ENCODE data around the gene CADPS. TPM values are rescaled to one million over a fixed set of nuclear protein-coding genes. Genes with fewer than 3 reads are reported as not detected.

The CADPS gene
- total and polyA plus RNA-seq, 2 experiments from 2014 or later, result 49.2 to 63.8 TPM

GRCh38 chr3:62757045-62757444, 118.2 kb downstream of the CADPS start:
- TF ChIP-seq CTCF (IDR thresholded peaks at IDR 0.05; ENCODE audit: low read depth, low read length), result no peak
- no peaks in the 10 kb centered on the region for H3K4me1 ChIP-seq (ENCODE audit: low read depth)
- no peak overlapping the region for H3K27ac ChIP-seq
- H3K4me3 ChIP-seq, result no peak overlapping the region
- no peak for DNase-seq (ENCODE audit: low read depth in 1 of 2, low spot score in 1 of 2)
- peaks cover 4% of the 10 kb centered on the region for H3K36me3 ChIP-seq
- no peaks in the 10 kb centered on the region for H3K27me3 ChIP-seq
- no peaks in the 10 kb centered on the region for H3K9me3 ChIP-seq (ENCODE audit: low read depth)

DNA sequence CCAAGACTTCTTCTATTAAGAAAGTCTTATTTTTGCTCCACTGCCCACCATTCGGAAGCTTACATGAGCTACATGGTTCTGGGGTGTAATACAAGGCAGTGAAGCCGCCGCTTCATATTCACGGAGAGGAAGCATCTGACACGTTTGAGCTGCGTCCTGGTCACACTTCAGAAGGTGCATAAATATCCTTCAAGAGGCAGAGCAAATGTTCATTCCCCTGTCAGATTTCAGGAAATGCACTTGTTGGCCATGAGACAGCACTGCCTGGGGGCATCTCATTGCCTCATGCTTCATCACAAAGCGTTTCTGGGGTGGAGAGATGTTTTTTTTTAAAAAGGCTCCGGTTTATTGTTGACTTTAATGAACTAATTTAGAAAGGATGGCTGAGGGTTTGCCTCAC, 119.9 kb downstream of the CADPS start:
- H3K4me1 ChIP-seq (ENCODE audit: low read depth), result no peaks in the 10 kb centered on the region
- DNase-seq (ENCODE audit: low read depth in 1 of 2, low spot score in 1 of 2), result no peak

DNA sequence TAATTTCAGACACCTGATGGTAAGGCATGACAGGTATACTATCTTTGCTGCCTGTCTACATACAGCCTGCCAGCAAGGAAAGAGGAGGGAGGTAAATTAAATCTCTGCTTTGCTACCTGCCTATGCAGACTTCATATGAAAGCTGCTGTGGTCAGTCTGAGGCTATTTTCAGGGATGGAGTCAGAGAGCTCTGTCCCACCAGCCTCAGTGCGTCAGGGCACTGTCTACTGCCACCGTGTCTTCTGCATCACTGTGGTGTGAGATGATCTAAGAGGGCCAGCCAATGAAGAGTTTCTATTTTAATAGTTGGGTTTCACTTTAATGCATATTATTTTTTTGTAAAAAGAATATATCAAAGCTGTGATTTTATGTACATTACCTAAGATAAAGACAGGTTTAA, 125.6 kb downstream of the CADPS start:
- no peak for DNase-seq (ENCODE audit: low read depth in 1 of 2, low spot score in 1 of 2)
- no peaks in the 10 kb centered on the region for H3K9me3 ChIP-seq (ENCODE audit: low read depth)
- H3K27ac ChIP-seq, result no peak overlapping the region
- TF ChIP-seq CTCF (IDR thresholded peaks at IDR 0.05; ENCODE audit: low read depth, low read length), result no peak
- no peaks in the 10 kb centered on the region for H3K4me1 ChIP-seq (ENCODE audit: low read depth)
- H3K36me3 ChIP-seq, result peaks cover 4% of the 10 kb centered on the region
- no peak overlapping the region for H3K4me3 ChIP-seq
- no peaks in the 10 kb centered on the region for H3K27me3 ChIP-seq

More for the DNA sequence above, 119.9 kb downstream of the CADPS start:
- H3K4me3 ChIP-seq, result no peak overlapping the region
- H3K27me3 ChIP-seq, result no peaks in the 10 kb centered on the region
- H3K27ac ChIP-seq, result no peak overlapping the region
- no peak for TF ChIP-seq CTCF (IDR thresholded peaks at IDR 0.05; ENCODE audit: low read depth, low read length)
- peaks cover 4% of the 10 kb centered on the region for H3K36me3 ChIP-seq
- no peaks in the 10 kb centered on the region for H3K9me3 ChIP-seq (ENCODE audit: low read depth)

- no peaks in the 10 kb centered on the region for H3K27me3 ChIP-seq
- DNase-seq (ENCODE audit: low read depth in 1 of 2, low spot score in 1 of 2), result no peak
- no peak overlapping the region for H3K27ac ChIP-seq
- H3K4me1 ChIP-seq (ENCODE audit: low read depth), result no peaks in the 10 kb centered on the region
- no peak for TF ChIP-seq CTCF (IDR thresholded peaks at IDR 0.05; ENCODE audit: low read depth, low read length)
- H3K9me3 ChIP-seq (ENCODE audit: low read depth), result no peaks in the 10 kb centered on the region
- H3K36me3 ChIP-seq, result peaks cover 4% of the 10 kb centered on the region
- H3K4me3 ChIP-seq, result no peak overlapping the region
Measured at GRCh38 chr3:62749130-62749529, 126.1 kb downstream of the CADPS start.

- Histone ChIP-seq H3K27ac (no peak overlapping the region), H3K36me3 (no peaks in the 10 kb centered on the region), H3K4me3 (no peak overlapping the region), H3K4me1 (ENCODE audit: low read depth) (no peaks in the 10 kb centered on the region), H3K27me3 (no peaks in the 10 kb centered on the region), H3K9me3 (ENCODE audit: low read depth) (no peaks in the 10 kb centered on the region)
- no peak for TF ChIP-seq CTCF (IDR thresholded peaks at IDR 0.05; ENCODE audit: low read depth, low read length)
- DNase-seq (ENCODE audit: low read depth in 1 of 2, low spot score in 1 of 2), result no peak
Measured at GRCh38 chr3:62737449-62737848, 137.8 kb downstream of the CADPS start.

DNA sequence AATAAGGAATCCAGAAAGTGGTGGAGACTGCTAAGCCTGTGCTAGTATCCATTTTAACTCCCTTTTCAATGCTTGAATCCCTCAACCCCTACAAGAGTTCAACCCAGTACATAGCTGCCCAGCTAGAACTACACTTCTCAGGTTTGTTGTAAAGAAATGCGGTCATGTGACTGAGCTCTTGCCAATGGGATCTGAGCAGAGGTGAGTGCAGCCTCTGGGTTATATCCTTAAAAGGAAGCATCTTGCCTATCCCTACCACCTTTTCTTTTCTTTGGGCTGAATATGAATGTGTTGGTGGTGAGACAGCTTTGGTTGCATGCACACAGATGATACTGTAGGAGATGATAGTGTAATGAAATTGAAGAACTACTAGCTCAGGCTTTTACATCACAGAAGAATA, 139.7 kb downstream of the CADPS start:
- H3K9me3 ChIP-seq (ENCODE audit: low read depth), result no peaks in the 10 kb centered on the region

More for the DNA sequence above, 139.7 kb downstream of the CADPS start:
- H3K27me3 ChIP-seq, result no peaks in the 10 kb centered on the region
- H3K36me3 ChIP-seq, result no peaks in the 10 kb centered on the region
- H3K27ac ChIP-seq, result no peak overlapping the region
- no peak for TF ChIP-seq CTCF (IDR thresholded peaks at IDR 0.05; ENCODE audit: low read depth, low read length)
- H3K4me1 ChIP-seq (ENCODE audit: low read depth), result no peaks in the 10 kb centered on the region
- no peak overlapping the region for H3K4me3 ChIP-seq
- DNase-seq (ENCODE audit: low read depth in 1 of 2, low spot score in 1 of 2), result no peak
